ENCODE measurements around the gene TMUB2.

- no peak for TF ChIP-seq CTCF (conservative IDR thresholded peaks at IDR 0.05; ENCODE audit: low read length)
- TF ChIP-seq EZH2phosphoT487 (IDR thresholded peaks at IDR 0.05; ENCODE audit: borderline replicate concordance, low read depth, low read length), result no peak
Measured at GRCh38 chr17:44190481-44190880, 3.7 kb downstream of the TMUB2 start.
